ENCODE measurements around the gene BLTP3B.

BLTP3B gene

GRCh38 chr12:100105661-100106060 is 37.0 kb downstream of the BLTP3B start:
- no peak for TF ChIP-seq CTCF (IDR thresholded peaks at IDR 0.05; ENCODE audit: low read depth, low read length)
- no peak overlapping the region for H3K4me3 ChIP-seq (ENCODE audit: low read depth, low read length)

- no peak for TF ChIP-seq CTCF (IDR thresholded peaks at IDR 0.05; ENCODE audit: low read depth, low read length)
- no peak overlapping the region for H3K4me3 ChIP-seq (ENCODE audit: low read depth, low read length)
Observed at GRCh38 chr12:100101000-100101399, 41.7 kb downstream of the BLTP3B start.

Measured in WI38 (cell line).